ENCODE results near the gene ZNF277.

Gene ZNF277

DNA sequence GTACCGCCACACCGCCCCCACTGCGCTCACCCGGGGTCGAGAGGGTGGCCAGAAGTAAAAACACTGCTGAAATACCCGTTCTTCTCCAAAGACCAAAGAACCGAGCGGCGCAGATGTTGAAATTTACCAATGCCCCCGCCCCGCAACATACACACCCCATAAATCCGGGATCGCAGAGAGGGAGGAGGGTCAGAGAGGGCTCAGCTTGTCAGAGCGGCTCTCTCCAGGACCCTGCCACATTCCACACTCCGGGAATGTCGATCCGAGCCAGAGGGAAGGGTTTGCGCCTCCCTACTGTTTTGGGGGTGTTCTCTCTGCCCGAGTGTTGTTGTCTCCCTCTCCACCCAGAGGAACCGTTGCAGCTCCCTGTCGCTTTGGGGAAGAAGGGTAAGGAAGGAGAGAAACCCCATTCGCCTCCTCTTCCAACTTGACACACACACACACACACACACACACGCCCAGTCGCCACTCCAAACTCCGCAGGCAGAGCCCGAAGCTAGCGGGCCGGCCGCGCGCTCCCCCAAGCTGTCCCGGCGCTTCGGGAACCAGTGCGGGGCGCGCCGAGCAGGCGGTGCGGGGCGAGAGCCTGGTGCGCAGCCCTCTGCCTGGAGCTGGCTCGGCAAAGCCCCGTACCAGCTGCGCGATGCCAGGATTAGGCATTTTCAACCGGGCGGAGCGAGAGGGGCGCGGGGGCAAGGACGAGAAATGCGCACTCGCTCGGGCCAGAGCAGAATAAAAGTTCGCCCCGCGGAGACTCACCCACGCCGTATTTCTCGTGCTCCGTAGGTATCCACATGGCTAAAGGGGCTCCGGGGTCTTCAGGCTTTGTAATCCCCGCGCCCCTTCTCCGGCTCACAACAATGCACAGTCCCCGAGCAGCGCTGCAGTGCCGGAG is 905 bp upstream of the ZNF277 start:
- TF ChIP-seq, protein P1, sequence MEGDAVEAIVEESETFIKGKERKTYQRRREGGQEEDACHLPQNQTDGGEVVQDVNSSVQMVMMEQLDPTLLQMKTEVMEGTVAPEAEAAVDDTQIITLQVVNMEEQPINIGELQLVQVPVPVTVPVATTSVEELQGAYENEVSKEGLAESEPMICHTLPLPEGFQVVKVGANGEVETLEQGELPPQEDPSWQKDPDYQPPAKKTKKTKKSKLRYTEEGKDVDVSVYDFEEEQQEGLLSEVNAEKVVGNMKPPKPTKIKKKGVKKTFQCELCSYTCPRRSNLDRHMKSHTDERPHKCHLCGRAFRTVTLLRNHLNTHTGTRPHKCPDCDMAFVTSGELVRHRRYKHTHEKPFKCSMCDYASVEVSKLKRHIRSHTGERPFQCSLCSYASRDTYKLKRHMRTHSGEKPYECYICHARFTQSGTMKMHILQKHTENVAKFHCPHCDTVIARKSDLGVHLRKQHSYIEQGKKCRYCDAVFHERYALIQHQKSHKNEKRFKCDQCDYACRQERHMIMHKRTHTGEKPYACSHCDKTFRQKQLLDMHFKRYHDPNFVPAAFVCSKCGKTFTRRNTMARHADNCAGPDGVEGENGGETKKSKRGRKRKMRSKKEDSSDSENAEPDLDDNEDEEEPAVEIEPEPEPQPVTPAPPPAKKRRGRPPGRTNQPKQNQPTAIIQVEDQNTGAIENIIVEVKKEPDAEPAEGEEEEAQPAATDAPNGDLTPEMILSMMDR (IDR thresholded peaks at IDR 0.05; ENCODE audit: low read depth, low read length, missing control alignments) = no peak
- H3K4me3 ChIP-seq (ENCODE audit: low read depth, low read length) = peak overlapping the region; percentile 92
- no peak for DNase-seq (ENCODE audit: low read depth)
- in situ Hi-C loops (cut with HindIII; ENCODE audit: low sequenced_read_pairs) = no loop called here

DNA sequence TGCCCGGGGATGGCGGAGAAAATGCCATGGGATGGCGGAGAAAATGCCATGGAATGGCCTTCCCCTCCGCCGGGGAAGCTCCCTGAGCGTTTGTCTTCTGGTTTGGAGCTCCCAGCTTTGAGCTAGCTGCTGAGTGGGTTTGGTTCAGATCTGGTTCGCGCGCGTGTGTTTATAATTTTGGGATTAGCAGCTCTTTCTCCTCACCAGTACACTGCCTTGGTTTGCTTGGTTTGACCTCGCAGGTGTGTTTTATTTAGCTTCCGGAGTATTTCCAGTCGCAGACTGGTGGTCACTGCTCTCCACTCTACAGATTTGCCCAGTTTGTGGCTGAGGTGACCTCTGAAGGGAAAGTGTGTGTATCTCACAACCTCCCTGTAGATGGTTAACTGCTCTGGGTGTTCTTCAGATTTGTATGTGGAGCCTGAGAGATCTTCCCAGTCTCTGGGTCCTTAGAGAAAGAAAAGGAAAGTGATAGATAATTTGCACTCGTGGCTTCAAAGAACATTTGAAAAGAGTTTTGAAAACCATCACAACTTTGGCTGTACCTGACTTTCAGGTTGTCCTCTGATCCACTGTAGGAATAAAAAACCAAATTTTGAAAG is 597 bp downstream of the ZNF277 start:
- H3K4me3 ChIP-seq (ENCODE audit: low read depth, low read length) = peak overlapping the region; percentile 92
- TF ChIP-seq, protein P1 (IDR thresholded peaks at IDR 0.05; ENCODE audit: low read depth, low read length, missing control alignments) = no peak
- in situ Hi-C loops (cut with HindIII; ENCODE audit: low sequenced_read_pairs) = no loop called here
- no peak for DNase-seq (ENCODE audit: low read depth)

DNA sequence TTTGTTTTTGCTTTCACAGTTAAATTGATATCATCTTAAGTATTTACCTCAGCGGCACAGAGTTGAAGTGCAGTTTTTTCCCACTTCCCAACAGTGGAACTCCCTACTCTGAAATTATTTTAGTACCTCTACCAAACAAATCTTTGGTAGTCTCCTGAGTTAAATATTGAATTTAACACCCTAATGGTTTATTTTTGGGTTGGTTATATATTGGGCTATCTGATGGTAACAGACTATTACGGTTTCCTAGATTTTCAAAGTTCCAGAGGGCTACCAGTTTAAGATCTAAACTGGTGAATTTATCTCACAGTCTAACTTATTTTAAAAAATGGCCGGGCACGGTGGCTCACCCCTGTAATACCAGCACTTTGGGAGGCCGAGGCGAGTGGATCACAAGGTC is 1.3 kb downstream of the ZNF277 start:
- no peak overlapping the region for H3K4me3 ChIP-seq (ENCODE audit: low read depth, low read length)
- DNase-seq (ENCODE audit: low read depth) = no peak
- TF ChIP-seq, protein P1 (IDR thresholded peaks at IDR 0.05; ENCODE audit: low read depth, low read length, missing control alignments) = no peak
- in situ Hi-C loops (cut with HindIII; ENCODE audit: low sequenced_read_pairs) = no loop called here

DNA sequence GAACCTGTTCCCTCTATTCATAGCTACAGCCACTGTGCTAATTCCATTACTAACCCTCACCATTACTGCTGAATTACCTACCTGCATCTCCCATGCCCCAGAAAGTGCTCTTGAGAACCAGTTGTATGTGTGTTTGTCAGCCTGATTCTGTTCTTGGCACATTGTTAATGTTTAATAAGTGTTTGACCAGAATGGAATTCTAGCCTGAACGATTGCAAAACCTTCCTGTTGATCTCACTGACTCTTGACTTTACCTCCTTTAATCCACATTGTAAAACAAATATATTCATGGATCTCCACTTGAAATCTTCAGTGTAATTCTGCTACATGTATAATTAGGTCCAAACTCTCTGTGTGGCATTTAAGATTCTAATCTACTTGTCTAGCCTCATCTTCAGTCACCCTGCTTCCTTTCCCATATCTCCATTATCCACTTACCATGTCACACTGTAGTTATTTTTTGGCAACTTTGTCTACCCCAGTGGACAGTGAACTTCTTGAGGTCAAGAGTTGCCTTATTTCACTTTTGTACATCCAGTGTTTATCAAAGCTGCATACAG is 4.9 kb downstream of the ZNF277 start:
- H3K4me3 ChIP-seq (ENCODE audit: low read depth, low read length) = no peak overlapping the region
- in situ Hi-C loops (cut with HindIII; ENCODE audit: low sequenced_read_pairs) = no loop called here
- DNase-seq (ENCODE audit: low read depth) = no peak
- TF ChIP-seq, protein P1 (IDR thresholded peaks at IDR 0.05; ENCODE audit: low read depth, low read length, missing control alignments) = no peak

DNA sequence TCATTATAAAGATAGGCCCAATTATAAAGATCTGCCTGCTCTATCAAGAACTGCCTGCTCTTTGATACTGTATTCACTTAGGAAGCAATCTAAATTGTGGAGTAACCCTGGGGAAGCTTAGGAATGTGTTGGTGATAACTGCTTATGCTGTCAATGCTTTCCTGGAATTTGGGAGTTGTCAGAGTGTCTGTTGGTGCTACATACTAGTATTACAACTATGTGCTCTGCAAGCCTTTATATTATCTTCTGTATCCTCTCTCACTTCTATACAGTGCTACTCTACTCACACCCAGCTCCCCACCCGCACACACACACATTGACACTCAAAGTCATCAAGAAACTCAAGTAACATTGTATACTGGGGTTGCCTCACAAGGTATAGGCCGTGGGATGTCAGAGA is 6.1 kb downstream of the ZNF277 start:
- in situ Hi-C loops (cut with HindIII; ENCODE audit: low sequenced_read_pairs) = no loop called here
- DNase-seq (ENCODE audit: low read depth) = no peak

DNA sequence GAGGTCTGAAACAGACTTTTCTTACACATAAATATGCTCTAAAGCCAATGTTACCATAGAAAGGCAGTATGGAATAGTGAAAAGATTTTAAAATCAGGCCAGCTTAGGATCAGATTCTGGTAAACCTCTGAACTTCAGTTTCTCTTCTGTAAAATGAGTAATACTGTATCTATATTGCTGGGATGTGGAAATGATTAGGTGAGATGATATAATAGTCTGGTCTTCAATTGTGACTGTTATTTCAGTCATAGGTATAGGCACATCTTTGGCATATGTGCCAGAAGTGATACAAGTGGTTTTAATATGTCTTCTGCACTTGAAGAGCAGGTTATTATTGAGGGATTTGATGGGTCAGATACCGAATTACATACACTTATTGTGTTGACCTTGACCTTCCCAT is 7.2 kb downstream of the ZNF277 start:
- no peak for DNase-seq (ENCODE audit: low read depth)
- no peak overlapping the region for H3K4me3 ChIP-seq (ENCODE audit: low read depth, low read length)
- TF ChIP-seq, protein P1 (IDR thresholded peaks at IDR 0.05; ENCODE audit: low read depth, low read length, missing control alignments) = no peak
- in situ Hi-C loops (cut with HindIII; ENCODE audit: low sequenced_read_pairs) = no loop called here

More for the DNA sequence above, 6.1 kb downstream of the ZNF277 start:
- TF ChIP-seq, protein P1 (IDR thresholded peaks at IDR 0.05; ENCODE audit: low read depth, low read length, missing control alignments) = no peak
- no peak overlapping the region for H3K4me3 ChIP-seq (ENCODE audit: low read depth, low read length)

Measured in astrocyte of the cerebellum (primary cell).